GM19372 (cell line): ENCODE data around the gene DDX1.

Experiments used
- ATAC-seq: cut with Tn5 transposase; IDR thresholded peaks from one replicate; pipeline ENCODE4 v1.9.1; 2021; ENCODE audit warnings: mild to moderate bottlenecking, low read depth, moderate library complexity; ENCODE audit not compliant: unreplicated experiment

The DDX1 gene

GRCh38 chr2:15626126-15626525 lies 34.5 kb downstream of the DDX1 start:
- no peak for ATAC-seq

GRCh38 chr2:15626967-15627366 lies 35.3 kb downstream of the DDX1 start:
- no peak for ATAC-seq

GRCh38 chr2:15627817-15628684 lies 36.4 kb downstream of the DDX1 start:
- no peak for ATAC-seq

- ATAC-seq, result no peak
Observed at GRCh38 chr2:15628899-15629855, 37.5 kb downstream of the DDX1 start.

- ATAC-seq, result no peak
Observed at GRCh38 chr2:15630121-15630977, 38.7 kb downstream of the DDX1 start.

GRCh38 chr2:15630978-15631719 lies 39.5 kb downstream of the DDX1 start:
- no peak for ATAC-seq

- no peak for ATAC-seq
Observed at GRCh38 chr2:15631883-15632282, 40.2 kb downstream of the DDX1 start.

GRCh38 chr2:15633043-15633970 lies 41.6 kb downstream of the DDX1 start:
- ATAC-seq, result no peak

- ATAC-seq, result no peak
Observed at GRCh38 chr2:15633971-15634346, 42.3 kb downstream of the DDX1 start.

GRCh38 chr2:15634846-15635490 lies 43.3 kb downstream of the DDX1 start:
- no peak for ATAC-seq

GRCh38 chr2:15636972-15637785 lies 45.5 kb downstream of the DDX1 start:
- ATAC-seq, result peak; percentile 94

- no peak for ATAC-seq
Observed at GRCh38 chr2:15638720-15639119, 47.1 kb downstream of the DDX1 start.

GRCh38 chr2:15639323-15640251 lies 47.9 kb downstream of the DDX1 start:
- ATAC-seq, result no peak

GRCh38 chr2:15640261-15640711 lies 48.6 kb downstream of the DDX1 start:
- no peak for ATAC-seq

GRCh38 chr2:15640784-15641183 lies 49.1 kb downstream of the DDX1 start:
- no peak for ATAC-seq

- ATAC-seq, result no peak
Observed at GRCh38 chr2:15641530-15641982, 49.9 kb downstream of the DDX1 start.
